PFSK-1 (cell line): ENCODE data around the gene SCAMP2.

Experiments used
- POLR2AphosphoS5 ChIP-seq: IDR thresholded peaks from 2 replicates; pipeline ENCODE4 v1.6.1; 2012; ENCODE audit warnings: low read depth, mild to moderate bottlenecking, control low read depth, low read length, moderate library complexity
- SIN3A ChIP-seq: IDR thresholded peaks from 2 replicates; pipeline ENCODE4 v1.6.1; 2012; ENCODE audit warnings: mild to moderate bottlenecking, low read length, moderate library complexity, borderline replicate concordance; ENCODE audit not compliant: insufficient read depth

DNA sequence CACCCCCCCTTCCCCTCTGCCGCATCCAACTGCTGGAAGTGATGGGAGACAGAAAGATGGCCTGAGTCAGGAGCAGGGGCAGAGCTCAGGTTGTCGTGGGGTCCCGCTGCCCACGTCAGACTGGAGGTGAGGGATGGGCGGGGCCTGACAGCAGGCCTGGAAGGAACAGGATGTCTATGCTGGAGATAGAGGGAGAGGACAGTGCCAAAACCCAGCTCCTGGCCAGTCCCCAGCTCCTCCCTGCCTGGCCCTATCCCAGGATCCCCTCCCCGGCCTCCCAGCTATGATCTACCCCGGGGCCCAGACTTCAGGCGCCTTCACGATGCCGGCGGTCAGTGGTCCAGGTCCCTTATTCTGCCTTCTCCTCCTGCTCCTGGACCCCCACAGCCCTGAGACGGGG lies 60.6 kb downstream of the SCAMP2 start, which contains the start of gene LMAN1L:
- TF ChIP-seq POLR2AphosphoS5 (no peak), SIN3A (no peak)
